WTC11 (cell line): ENCODE measurements around the gene SPRED2. TPM values are rescaled to one million over a fixed set of nuclear protein-coding genes. Genes with fewer than 3 reads are reported as not detected.

ENCODE experiments used
- ATAC-seq: fragments of 200-7000 bp; cut with Tn5 transposase; 2 replicates; pipeline ENCODE4 v1.10.0; 2021; ENCODE audit warnings: mild to moderate bottlenecking, moderate library complexity
- CTCF ChIA-PET: fragments of 300-600 bp; sonication (Branson Sonifier 250); formaldehyde crosslinking; loops from one replicate; lab custom pipeline; 2021; ENCODE audit warnings: antibody characterized with exemption; lab: Charles Lee
- POLR2A ChIA-PET: fragments of 350-600 bp; sonication (Branson Sonifier 250); formaldehyde crosslinking; loops from one replicate; lab custom pipeline; 2021; ENCODE audit warnings: antibody characterized with exemption; lab: Charles Lee
- DNase-seq: peaks from one replicate; pipeline ENCODE4 v3.0.0; 2021; ENCODE audit warnings: low spot score
- H3K27ac Mint-ChIP-seq: 2 replicates; pipeline ENCODE4 v1.8.0; 2021; ENCODE audit warnings: mixed read lengths
- H3K27me3 Mint-ChIP-seq: 2 replicates; pipeline ENCODE4 v1.8.0; 2021; ENCODE audit warnings: low read depth, mild to moderate bottlenecking, moderate library complexity, mixed read lengths
- H3K36me3 Mint-ChIP-seq: 2 replicates; pipeline ENCODE4 v1.8.0; 2021; ENCODE audit warnings: mixed read lengths
- H3K4me1 Mint-ChIP-seq: 2 replicates; pipeline ENCODE4 v1.8.0; 2022; ENCODE audit warnings: mixed read lengths
- H3K4me3 Mint-ChIP-seq: 2 replicates; pipeline ENCODE4 v1.8.0; 2021; ENCODE audit warnings: mild to moderate bottlenecking, moderate library complexity, mixed read lengths
- H3K9me3 Mint-ChIP-seq: 2 replicates; pipeline ENCODE4 v1.8.0; 2021; ENCODE audit warnings: mixed read lengths
- AFF4 ChIP-seq: sonication (generic); formaldehyde crosslinking; IDR thresholded peaks from 2 replicates; pipeline ENCODE4 v1.8.1; 2023; ENCODE audit warnings: mild to moderate bottlenecking, missing genetic modification reagents, borderline replicate concordance
- ARID4B ChIP-seq: sonication (generic); formaldehyde crosslinking; IDR thresholded peaks from 2 replicates; pipeline ENCODE4 v1.8.0; 2023; ENCODE audit warnings: missing genetic modification reagents, mild to moderate bottlenecking, borderline replicate concordance
- ATF6 ChIP-seq: sonication (generic); formaldehyde crosslinking; IDR thresholded peaks from 2 replicates; pipeline ENCODE4 v1.8.1; 2023; ENCODE audit warnings: mild to moderate bottlenecking, missing genetic modification reagents
- E2F5 ChIP-seq: sonication (generic); formaldehyde crosslinking; IDR thresholded peaks from 2 replicates; pipeline ENCODE4 v1.8.1; 2022; ENCODE audit warnings: mild to moderate bottlenecking, moderate library complexity, missing genetic modification reagents
- FOXP1 ChIP-seq: sonication (generic); formaldehyde crosslinking; IDR thresholded peaks from 2 replicates; pipeline ENCODE4 v1.8.0; 2022; ENCODE audit warnings: missing genetic modification reagents, mild to moderate bottlenecking, moderate library complexity, borderline replicate concordance
- IRF2 ChIP-seq: sonication (generic); formaldehyde crosslinking; IDR thresholded peaks from 2 replicates; pipeline ENCODE4 v1.8.0; 2022; ENCODE audit warnings: low read depth, missing genetic modification reagents, borderline replicate concordance
- JAZF1 ChIP-seq: fragments of 250-450 bp; sonication (Bioruptor Pico); IDR thresholded peaks from 2 replicates; pipeline ENCODE4 v1.9.0; 2021; ENCODE audit warnings: moderate library complexity, mild to moderate bottlenecking, inconsistent platforms
- MYBL2 ChIP-seq: sonication (generic); formaldehyde crosslinking; IDR thresholded peaks from 2 replicates; pipeline ENCODE4 v1.8.1; 2023; ENCODE audit warnings: mild to moderate bottlenecking, moderate library complexity, missing genetic modification reagents
- NR3C1 ChIP-seq: sonication (generic); formaldehyde crosslinking; conservative IDR thresholded peaks from 2 replicates; pipeline ENCODE4 v1.8.1; 2023; ENCODE audit warnings: low read depth, mild to moderate bottlenecking, missing genetic modification reagents
- SOX15 ChIP-seq: fragments of 250-450 bp; sonication (Bioruptor Pico); IDR thresholded peaks from 2 replicates; pipeline ENCODE4 v1.9.0; 2021; ENCODE audit warnings: mild to moderate bottlenecking
- SP1 ChIP-seq: sonication (generic); formaldehyde crosslinking; conservative IDR thresholded peaks from 2 replicates; pipeline ENCODE4 v1.8.1; 2022; ENCODE audit warnings: missing genetic modification reagents
- ZBTB43 ChIP-seq: sonication (generic); formaldehyde crosslinking; IDR thresholded peaks from 2 replicates; pipeline ENCODE4 v1.8.1; 2023; ENCODE audit warnings: mild to moderate bottlenecking, missing genetic modification reagents
- ZNF232 ChIP-seq: sonication (generic); formaldehyde crosslinking; IDR thresholded peaks from 2 replicates; pipeline ENCODE4 v1.8.0; 2022; ENCODE audit warnings: mild to moderate bottlenecking, missing genetic modification reagents
- ZNF396 ChIP-seq: fragments of 250-450 bp; sonication (Bioruptor Pico); IDR thresholded peaks from 2 replicates; pipeline ENCODE4 v1.8.0; 2021; ENCODE audit warnings: mild to moderate bottlenecking, moderate library complexity, borderline replicate concordance
- ZNF532 ChIP-seq: fragments of 250-450 bp; sonication (Bioruptor Pico); IDR thresholded peaks from 2 replicates; pipeline ENCODE4 v1.9.0; 2021; ENCODE audit warnings: mild to moderate bottlenecking, borderline replicate concordance
- total RNA-seq: library from RNA; stranded (reverse); gene quantifications from 3 replicates; pipeline ENCODE4 v1.2.3, GENCODE V29; 2021

SPRED2 gene
- total RNA-seq, 1 experiment from 2014 or later: 34.1 TPM

GRCh38 chr2:65393743-65394422 lies 38.5 kb downstream of the SPRED2 start (continued):
- TF ChIP-seq ZBTB43 (CRISPR knock-in tag): no peak

- Mint-ChIP-seq H3K27ac (no peak overlapping the region), H3K4me1 (peaks cover 60% of the 10 kb centered on the region), H3K9me3 (no peaks in the 10 kb centered on the region), H3K36me3 (no peaks in the 10 kb centered on the region), H3K4me3 (no peak overlapping the region), H3K27me3 (no peaks in the 10 kb centered on the region)
- ATAC-seq (no peak), DNase-seq (no peak)
- ChIA-PET CTCF (no interaction called here), POLR2A (interaction anchor here (1.3 kb wide), 1 partner anchor 10 kb away, joined by 3 read pairs; no protein-coding TSS in a partner anchor)
- TF ChIP-seq SOX15: no peak
- TF ChIP-seq NR3C1 (CRISPR knock-in tag): no peak
These were observed 39.4 kb downstream of the SPRED2 start for GRCh38 chr2:65393046-65393445.

GRCh38 chr2:65392609-65393008 lies 39.8 kb downstream of the SPRED2 start:
- POLR2A ChIA-PET: interaction anchor here (1.3 kb wide), 1 partner anchor 10 kb away, joined by 3 read pairs; no protein-coding TSS in a partner anchor

More at GRCh38 chr2:65392609-65393008, 39.8 kb downstream of the SPRED2 start:
- Mint-ChIP-seq H3K4me3 (no peak overlapping the region), H3K36me3 (no peaks in the 10 kb centered on the region), H3K27ac (no peak overlapping the region), H3K27me3 (no peaks in the 10 kb centered on the region), H3K9me3 (no peaks in the 10 kb centered on the region), H3K4me1 (peaks cover 60% of the 10 kb centered on the region)
- no peak; the same call in 1 of the 2 replicates for ATAC-seq
- CTCF ChIA-PET: no interaction called here
- DNase-seq: no peak
- TF ChIP-seq AFF4 (no peak), SP1 (no peak), ZNF532 (CRISPR knock-in tag) (no peak), ARID4B (CRISPR knock-in tag) (no peak), IRF2 (no peak), ZNF396 (CRISPR knock-in tag) (no peak), E2F5 (no peak), MYBL2 (CRISPR knock-in tag) (no peak), ATF6 (CRISPR knock-in tag) (no peak), JAZF1 (CRISPR knock-in tag) (no peak), FOXP1 (CRISPR knock-in tag) (no peak), ZNF232 (CRISPR knock-in tag) (no peak)
